NCI-H2107 treated with DMSO at 0.1 percent for 48 hours (cell line): ENCODE results near the gene MARVELD3.
"Not testable (repeated sequence)": the region's sequence is repeated elsewhere in the genome, so short reads cannot be mapped to it uniquely, and the experiment has no call there.

Experiments
- DNase-seq: peaks from one replicate; lab custom pipeline; 2025; ENCODE audit not compliant: unreplicated experiment; lab: John Stamatoyannopoulos, UW

Gene MARVELD3

GRCh38 chr16:71670537-71670936, 44.6 kb downstream of the MARVELD3 start:
- no peak for DNase-seq

DNA sequence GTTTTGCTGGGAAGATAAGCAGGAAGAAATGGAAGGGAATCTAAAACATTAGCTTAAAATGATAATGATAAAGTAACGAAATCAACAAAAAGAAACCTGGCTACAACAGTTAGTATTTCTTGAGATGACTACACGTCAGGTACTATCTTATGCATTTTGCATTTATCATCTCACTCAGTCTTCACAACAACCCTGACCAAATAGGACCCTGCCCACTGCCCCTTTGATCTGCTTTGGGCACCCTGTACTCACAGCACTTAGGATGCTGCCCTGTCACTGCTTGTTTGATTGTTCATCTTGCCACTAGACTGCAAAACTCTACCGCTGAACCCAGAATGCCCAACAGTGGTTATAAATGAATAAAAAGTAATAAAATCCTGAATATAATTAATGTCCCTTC, 45.2 kb downstream of the MARVELD3 start:
- DNase-seq, result no peak

DNA sequence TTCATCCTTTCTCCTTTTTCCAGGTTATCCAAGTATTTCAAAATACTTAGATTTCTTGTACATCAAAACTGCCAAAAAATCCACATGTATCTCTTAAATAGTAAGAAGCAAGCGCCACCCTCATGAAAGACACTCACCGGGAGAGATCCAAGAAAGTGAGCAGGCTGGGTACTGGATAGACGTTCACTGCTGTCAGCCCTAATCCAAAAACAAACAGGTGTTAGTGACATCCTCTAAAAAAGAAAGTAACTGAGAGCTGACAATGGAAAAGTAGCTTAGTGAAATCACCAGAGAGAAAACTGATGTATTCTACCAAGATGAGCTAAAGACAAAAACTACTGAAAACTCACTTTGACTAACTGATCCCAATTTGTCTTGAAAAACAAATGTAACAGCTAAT, 46.1 kb downstream of the MARVELD3 start:
- DNase-seq, result no peak

GRCh38 chr16:71672803-71673581, 47.0 kb downstream of the MARVELD3 start:
- DNase-seq, result no peak

DNA sequence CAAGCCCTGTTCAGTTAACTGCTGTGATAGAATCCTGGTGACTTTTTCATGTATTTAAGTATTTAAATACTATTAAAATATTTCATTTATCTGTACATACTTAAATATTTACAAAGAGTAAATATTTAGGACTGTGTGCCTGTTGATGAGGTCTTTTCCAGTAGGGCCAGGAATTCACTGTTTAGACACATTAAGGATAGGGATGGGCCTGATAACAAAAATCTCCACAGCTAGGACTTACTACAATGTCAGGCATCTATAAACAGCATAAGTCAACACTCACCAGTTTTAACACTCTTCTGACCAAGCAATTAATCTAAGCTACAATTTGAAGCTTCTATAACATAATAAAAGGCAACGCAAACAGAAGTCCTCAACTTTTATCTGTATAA, 47.6 kb downstream of the MARVELD3 start:
- DNase-seq, result no peak

- DNase-seq, result no peak
Observed at GRCh38 chr16:71674229-71674628, 48.2 kb downstream of the MARVELD3 start.

- no peak for DNase-seq
Observed at GRCh38 chr16:71675380-71675779, 49.4 kb downstream of the MARVELD3 start.

DNA sequence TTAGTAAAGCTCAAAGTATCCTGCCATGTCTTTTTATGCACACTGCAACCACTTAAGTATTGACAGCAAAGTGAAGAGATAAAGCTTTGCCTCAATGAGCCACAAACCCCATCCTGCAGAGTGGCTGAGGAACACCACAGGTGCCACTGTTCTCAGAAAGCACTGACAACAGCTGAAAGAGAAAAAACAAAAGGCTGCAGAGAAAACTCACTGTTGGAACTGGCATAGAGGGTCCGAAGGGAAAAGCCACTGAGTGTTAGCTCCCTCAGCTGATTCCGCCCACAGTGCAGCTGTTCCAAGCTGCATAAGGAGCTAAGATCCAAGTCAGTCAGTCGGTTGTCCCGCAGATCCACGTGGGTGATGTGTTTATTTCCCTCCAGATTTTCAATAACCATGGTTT, 50.3 kb downstream of the MARVELD3 start:
- DNase-seq, result peak; percentile 6

GRCh38 chr16:71681360-71681759, 55.4 kb downstream of the MARVELD3 start:
- DNase-seq, result no peak

DNA sequence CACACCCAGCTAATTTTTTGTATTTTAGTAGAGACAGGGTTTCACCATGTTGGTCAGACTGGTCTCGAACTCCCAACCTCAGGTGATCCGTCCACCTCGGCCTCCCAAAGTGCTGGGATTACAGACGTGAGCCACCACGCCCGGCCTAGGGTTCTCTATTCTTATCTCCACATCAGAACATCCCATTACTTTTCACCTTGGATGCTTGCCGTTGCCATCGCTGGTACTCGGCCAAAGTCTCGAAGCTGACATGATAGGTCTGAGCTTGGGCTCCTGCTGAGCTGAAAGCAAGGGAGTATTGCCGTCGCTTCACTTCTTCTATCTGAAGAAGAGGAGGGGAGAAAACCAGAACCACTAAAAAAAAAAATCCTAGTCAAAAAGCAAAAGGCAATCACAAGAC, 58.3 kb downstream of the MARVELD3 start:
- DNase-seq, result not testable (repeated sequence)
